Measurements from ENCODE around the gene LHFPL3. TPM values are rescaled to one million over a fixed set of nuclear protein-coding genes. Genes with fewer than 3 reads are reported as not detected.

The LHFPL3 gene
- total and polyA plus RNA-seq, 2 donors (not counting 1 experiment from before 2014, with no cell fraction given), result not detected

DNA sequence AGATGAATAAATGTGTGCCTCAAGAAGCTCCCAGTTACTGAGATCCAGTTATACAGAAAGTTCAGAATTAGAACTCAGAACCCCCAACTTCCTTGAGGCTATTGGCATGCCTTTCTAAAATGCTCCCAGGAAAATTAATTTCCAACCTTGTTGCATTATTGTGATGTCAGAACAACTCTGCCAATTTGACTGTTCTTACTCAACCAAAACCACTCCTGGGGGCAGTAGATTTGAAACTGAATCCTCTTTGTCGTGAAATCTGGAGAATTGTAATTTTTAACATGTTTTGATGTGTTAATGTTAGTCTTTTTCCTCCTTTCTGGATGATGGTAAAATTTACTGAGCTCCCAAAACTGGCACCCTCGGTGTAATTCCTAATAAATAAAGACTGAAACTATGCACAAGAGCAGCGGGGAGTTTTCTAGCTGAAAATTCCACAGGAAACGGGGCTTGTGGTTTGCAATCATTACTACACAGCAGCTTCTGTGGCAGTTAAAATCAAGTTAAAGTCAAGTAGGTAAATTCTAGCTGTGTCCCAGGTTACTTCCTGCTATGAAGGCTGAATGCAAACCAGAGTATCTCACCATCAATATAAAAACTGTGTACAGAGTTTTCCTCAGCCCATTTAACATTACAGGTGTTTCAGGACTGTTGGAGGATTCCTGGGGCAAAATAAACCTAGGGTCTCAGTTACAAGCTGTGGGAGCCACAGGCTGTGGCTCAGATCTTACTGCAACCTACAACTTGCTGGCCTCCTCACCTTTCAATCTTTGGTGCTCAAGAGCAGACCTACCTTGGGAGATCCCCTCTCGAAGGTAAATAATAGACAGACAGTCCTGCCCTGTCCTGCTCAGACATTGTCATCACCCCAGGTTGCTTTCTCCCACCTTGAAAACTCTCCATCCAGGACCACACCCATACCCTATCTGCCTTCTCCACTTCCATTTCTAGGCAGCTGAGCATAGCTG is 529.3 kb downstream of the LHFPL3 start:
- no peak overlapping the region for H3K27ac ChIP-seq (ENCODE audit: insufficient read depth, low read length)
- H3K9me3 ChIP-seq (ENCODE audit: control insufficient read depth, insufficient read depth, low read depth, low read length), result no peaks in the 10 kb centered on the region
- no peaks in the 10 kb centered on the region for H3K4me1 ChIP-seq (ENCODE audit: control insufficient read depth, extremely low read depth, insufficient read depth, low read length)
- no peaks in the 10 kb centered on the region for H3K79me2 ChIP-seq (ENCODE audit: control insufficient read depth, insufficient read depth, low read length)
- no peak for DNase-seq (ENCODE audit: low read depth in 2 of 2)
- H3K27me3 ChIP-seq (ENCODE audit: control insufficient read depth, insufficient read depth, low read length), result peaks cover 2% of the 10 kb centered on the region
- no peaks in the 10 kb centered on the region for H4K20me1 ChIP-seq (ENCODE audit: control insufficient read depth, extremely low read depth, insufficient read depth, low read length)
- no peak overlapping the region for H3K4me3 ChIP-seq (replicated peaks in 1 of 4; ENCODE audit: control extremely low read depth in 1 of 4, insufficient read depth in 1 of 4, low read depth in 3 of 4, low read length in 4 of 4)
- no peak overlapping the region for H3K4me2 ChIP-seq (ENCODE audit: extremely low read depth, insufficient read depth, low read length)
- H2AFZ ChIP-seq (ENCODE audit: low read length), result no peak overlapping the region
- H3K36me3 ChIP-seq (ENCODE audit: control insufficient read depth, insufficient read depth, low read length), result no peaks in the 10 kb centered on the region
- TF ChIP-seq, protein P1, sequence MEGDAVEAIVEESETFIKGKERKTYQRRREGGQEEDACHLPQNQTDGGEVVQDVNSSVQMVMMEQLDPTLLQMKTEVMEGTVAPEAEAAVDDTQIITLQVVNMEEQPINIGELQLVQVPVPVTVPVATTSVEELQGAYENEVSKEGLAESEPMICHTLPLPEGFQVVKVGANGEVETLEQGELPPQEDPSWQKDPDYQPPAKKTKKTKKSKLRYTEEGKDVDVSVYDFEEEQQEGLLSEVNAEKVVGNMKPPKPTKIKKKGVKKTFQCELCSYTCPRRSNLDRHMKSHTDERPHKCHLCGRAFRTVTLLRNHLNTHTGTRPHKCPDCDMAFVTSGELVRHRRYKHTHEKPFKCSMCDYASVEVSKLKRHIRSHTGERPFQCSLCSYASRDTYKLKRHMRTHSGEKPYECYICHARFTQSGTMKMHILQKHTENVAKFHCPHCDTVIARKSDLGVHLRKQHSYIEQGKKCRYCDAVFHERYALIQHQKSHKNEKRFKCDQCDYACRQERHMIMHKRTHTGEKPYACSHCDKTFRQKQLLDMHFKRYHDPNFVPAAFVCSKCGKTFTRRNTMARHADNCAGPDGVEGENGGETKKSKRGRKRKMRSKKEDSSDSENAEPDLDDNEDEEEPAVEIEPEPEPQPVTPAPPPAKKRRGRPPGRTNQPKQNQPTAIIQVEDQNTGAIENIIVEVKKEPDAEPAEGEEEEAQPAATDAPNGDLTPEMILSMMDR (conservative IDR thresholded peaks at IDR 0.05 in 1 of 2, IDR thresholded peaks at IDR 0.05 in 1 of 2; ENCODE audit: low read depth in 1 of 2, low read length in 2 of 2), result no peak
- TF ChIP-seq EZH2 (IDR thresholded peaks at IDR 0.05; ENCODE audit: low read length, missing control alignments), result no peak
- H3K9ac ChIP-seq (ENCODE audit: insufficient read depth, low read length), result no peak overlapping the region

DNA sequence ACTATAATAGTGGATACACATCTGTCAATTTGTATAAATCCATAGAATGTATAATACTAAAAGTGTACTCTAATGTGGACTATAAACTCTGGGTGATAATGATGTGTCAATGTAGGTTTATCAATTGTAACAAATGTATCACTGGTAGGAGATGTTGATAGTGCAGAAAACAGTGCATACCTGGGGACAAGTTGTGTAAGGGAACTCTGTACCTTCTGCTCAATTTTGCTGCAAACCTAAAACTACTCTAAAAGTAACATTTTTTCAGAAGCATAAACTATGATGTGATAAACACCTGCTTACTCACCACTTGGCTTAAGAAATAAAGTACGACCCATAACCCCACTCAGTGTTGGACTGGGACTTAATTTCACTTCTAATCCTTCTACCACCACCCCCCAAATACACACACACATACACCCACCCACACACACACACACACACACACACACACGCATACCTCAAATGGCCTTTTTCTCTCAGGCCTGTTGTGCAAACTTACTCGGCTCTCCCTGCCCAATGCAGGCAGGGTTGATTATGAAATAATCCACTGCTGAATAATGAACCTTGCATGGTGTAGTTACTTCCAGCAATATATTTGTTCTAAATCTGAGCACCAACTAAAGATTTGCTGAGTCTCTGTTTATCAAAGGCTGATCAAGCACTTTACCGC is 531.5 kb downstream of the LHFPL3 start:
- Histone ChIP-seq H3K4me2 (ENCODE audit: extremely low read depth, insufficient read depth, low read length) (no peak overlapping the region), H3K9me3 (ENCODE audit: control insufficient read depth, insufficient read depth, low read depth, low read length) (no peaks in the 10 kb centered on the region), H3K27me3 (ENCODE audit: control insufficient read depth, insufficient read depth, low read length) (peaks cover 2% of the 10 kb centered on the region), H3K4me1 (ENCODE audit: control insufficient read depth, extremely low read depth, insufficient read depth, low read length) (no peaks in the 10 kb centered on the region), H3K27ac (ENCODE audit: insufficient read depth, low read length) (no peak overlapping the region), H3K79me2 (ENCODE audit: control insufficient read depth, insufficient read depth, low read length) (no peaks in the 10 kb centered on the region), H3K36me3 (ENCODE audit: control insufficient read depth, insufficient read depth, low read length) (no peaks in the 10 kb centered on the region), H3K4me3 (replicated peaks in 1 of 4; ENCODE audit: control extremely low read depth in 1 of 4, insufficient read depth in 1 of 4, low read depth in 3 of 4, low read length in 4 of 4) (no peak overlapping the region), H3K9ac (ENCODE audit: insufficient read depth, low read length) (no peak overlapping the region), H4K20me1 (ENCODE audit: control insufficient read depth, extremely low read depth, insufficient read depth, low read length) (no peaks in the 10 kb centered on the region), H2AFZ (ENCODE audit: low read length) (no peak overlapping the region)
- DNase-seq (ENCODE audit: low read depth in 2 of 2), result no peak
- TF ChIP-seq, protein P1 (conservative IDR thresholded peaks at IDR 0.05 in 1 of 2, IDR thresholded peaks at IDR 0.05 in 1 of 2; ENCODE audit: low read depth in 1 of 2, low read length in 2 of 2), result no peak
- TF ChIP-seq EZH2 (IDR thresholded peaks at IDR 0.05; ENCODE audit: low read length, missing control alignments), result no peak

- no peak overlapping the region for H3K4me3 ChIP-seq (replicated peaks in 1 of 4; ENCODE audit: control extremely low read depth in 1 of 4, insufficient read depth in 1 of 4, low read depth in 3 of 4, low read length in 4 of 4)
- H3K9ac ChIP-seq (ENCODE audit: insufficient read depth, low read length), result no peak overlapping the region
- no peaks in the 10 kb centered on the region for H3K36me3 ChIP-seq (ENCODE audit: control insufficient read depth, insufficient read depth, low read length)
- no peak overlapping the region for H3K27ac ChIP-seq (ENCODE audit: insufficient read depth, low read length)
- no peak overlapping the region for H3K4me2 ChIP-seq (ENCODE audit: extremely low read depth, insufficient read depth, low read length)
- no peak for DNase-seq (ENCODE audit: low read depth in 2 of 2)
- no peaks in the 10 kb centered on the region for H4K20me1 ChIP-seq (ENCODE audit: control insufficient read depth, extremely low read depth, insufficient read depth, low read length)
- no peaks in the 10 kb centered on the region for H3K4me1 ChIP-seq (ENCODE audit: control insufficient read depth, extremely low read depth, insufficient read depth, low read length)
- no peak for TF ChIP-seq EZH2 (IDR thresholded peaks at IDR 0.05; ENCODE audit: low read length, missing control alignments)
- TF ChIP-seq, protein P1 (conservative IDR thresholded peaks at IDR 0.05 in 1 of 2, IDR thresholded peaks at IDR 0.05 in 1 of 2; ENCODE audit: low read depth in 1 of 2, low read length in 2 of 2), result no peak
- peaks cover 2% of the 10 kb centered on the region for H3K27me3 ChIP-seq (ENCODE audit: control insufficient read depth, insufficient read depth, low read length)
- H3K79me2 ChIP-seq (ENCODE audit: control insufficient read depth, insufficient read depth, low read length), result no peaks in the 10 kb centered on the region
- H3K9me3 ChIP-seq (ENCODE audit: control insufficient read depth, insufficient read depth, low read depth, low read length), result no peaks in the 10 kb centered on the region
- H2AFZ ChIP-seq (ENCODE audit: low read length), result no peak overlapping the region
These were observed 533.5 kb downstream of the LHFPL3 start for GRCh38 chr7:104861729-104862390.

All from fibroblast of lung (primary cell).